ACHN (cell line): ENCODE measurements around the gene GSDMA.

Experiments
- DNase-seq: peaks from one replicate; pipeline ENCODE4 v3.0.0-alpha.2; 2015
- in situ Hi-C: cut with HindIII; loops from 2 replicates; pipeline ENCODE4 v1.10.0; 2017; ENCODE audit warnings: low sequenced_read_pairs, low pct_ligation_motif_present, low pct_unique_long_range_greater_than_20kb

GSDMA gene, protein sequence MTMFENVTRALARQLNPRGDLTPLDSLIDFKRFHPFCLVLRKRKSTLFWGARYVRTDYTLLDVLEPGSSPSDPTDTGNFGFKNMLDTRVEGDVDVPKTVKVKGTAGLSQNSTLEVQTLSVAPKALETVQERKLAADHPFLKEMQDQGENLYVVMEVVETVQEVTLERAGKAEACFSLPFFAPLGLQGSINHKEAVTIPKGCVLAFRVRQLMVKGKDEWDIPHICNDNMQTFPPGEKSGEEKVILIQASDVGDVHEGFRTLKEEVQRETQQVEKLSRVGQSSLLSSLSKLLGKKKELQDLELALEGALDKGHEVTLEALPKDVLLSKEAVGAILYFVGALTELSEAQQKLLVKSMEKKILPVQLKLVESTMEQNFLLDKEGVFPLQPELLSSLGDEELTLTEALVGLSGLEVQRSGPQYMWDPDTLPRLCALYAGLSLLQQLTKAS

DNA sequence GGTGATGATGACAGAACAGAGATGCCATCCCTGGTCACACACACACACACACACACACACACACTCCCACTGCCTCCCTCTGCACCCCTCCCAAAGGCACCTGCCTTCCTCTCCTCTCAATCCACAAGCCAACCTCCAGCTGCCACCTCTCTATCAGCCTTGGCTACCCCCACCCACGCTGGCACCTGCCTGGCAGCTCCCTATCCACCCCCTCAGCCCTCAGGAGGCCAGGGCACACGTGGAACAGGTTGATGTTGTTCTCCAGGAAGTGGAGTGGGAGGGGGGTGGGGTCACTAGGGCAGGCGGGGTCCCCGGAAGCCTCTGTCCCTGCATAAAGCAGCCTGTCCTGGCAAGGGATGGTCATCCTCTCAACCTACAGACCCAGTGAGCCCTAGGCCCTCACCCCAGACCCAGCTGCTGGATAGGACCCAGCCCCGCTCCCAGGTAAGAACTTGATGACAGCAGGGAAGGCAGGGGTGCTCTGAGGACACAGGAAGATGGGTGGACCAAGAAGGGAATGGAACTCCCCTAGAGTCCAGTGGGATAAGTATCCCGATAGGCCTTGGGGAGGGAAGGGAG, at the start of gene GSDMA:
TSS of gene GSDMA (plus strand) at position 363 of the 579 bp plus-strand sequence. CDS start 2,684 bp downstream, outside the sequence.
- in situ Hi-C loops = no loop called here
- no peak for DNase-seq

DNA sequence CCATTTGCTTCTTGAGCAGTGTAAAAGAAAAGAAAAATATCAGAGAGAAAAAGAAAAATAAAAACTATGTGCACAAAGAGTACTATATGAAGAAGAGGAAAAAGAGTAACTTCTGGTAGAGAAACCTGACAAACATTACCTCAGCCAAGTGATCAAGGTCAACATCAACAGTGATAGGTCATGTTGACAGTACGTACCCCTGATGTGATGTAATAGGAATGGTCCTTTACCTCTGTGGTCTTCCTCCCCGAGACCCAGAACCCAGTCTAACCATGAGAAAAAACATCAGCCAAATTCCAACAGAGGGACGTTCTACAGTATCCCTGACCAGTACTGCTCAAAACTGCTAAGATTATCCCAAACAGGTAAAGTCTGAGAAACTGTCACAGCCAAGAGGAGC, 48.8 kb upstream of the GSDMA start:
- no peak for DNase-seq
- in situ Hi-C loops = no loop called here

DNA sequence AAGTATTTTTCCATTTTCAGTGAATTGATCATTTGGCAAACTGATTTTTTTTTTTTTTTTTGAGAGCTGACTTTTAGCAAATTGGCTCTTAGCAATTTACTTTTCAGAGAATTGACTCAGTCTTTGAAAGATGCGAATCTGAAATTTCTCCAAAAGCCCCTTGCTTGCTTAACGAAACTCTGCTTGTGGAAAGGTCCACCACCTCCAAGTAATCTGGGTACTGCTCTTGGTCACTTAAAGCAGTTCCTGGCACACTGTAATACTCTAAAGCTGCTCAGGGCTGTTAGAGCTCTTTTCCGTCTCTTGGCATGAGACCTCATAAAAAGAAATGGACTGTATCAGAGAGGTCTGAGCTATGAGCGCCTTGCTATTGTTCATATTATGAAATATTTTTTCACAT, 47.2 kb upstream of the GSDMA start:
- in situ Hi-C loops = no loop called here
- no peak for DNase-seq

DNA sequence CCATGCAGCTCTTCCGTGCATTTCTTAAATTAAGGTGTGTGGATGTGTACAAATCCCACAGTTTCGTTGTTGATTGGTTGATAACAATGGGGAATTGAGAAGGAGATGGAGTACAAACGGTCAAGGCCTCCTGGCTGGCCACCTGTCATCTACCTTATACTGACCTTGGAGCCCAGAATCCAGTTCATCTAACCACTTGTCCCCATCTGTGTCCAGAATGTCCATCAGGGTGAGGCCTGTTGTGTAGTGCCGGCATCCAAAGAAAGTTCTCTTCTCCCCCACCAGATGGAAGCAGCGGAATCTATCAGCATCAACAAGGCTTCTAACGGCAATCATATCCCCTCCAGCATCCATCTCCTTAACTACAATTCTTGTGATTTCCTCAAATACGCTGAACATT, 45.9 kb upstream of the GSDMA start:
- DNase-seq = no peak
- in situ Hi-C loops = no loop called here

DNA sequence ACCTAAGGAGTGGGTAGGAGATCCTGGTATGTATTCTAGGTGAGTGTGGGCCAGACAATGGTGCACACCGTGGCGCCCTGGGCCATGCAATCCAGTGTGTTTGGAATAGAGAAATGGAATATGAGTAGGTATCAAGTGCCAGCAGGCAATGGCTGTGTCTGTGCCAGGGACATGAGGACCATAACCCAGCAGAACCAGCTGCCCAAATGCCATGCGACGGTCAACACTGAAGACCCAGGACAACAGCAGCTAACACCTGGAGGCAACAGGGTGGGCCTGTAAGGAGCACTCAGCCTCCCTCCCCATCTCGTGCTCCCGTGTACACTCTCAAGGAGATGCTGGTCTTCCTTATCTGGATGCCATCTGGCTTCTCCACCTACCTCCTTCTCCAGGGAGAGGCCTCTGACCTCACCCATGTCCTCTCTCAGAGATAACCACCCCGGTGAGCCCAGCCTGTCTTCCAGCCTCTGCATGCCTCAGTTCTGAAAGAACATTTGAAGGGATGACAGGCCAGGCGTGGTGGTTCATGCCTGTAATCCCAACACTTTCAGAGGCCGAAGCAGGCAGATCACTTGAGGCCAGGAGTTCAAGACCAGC, 43.6 kb upstream of the GSDMA start:
- DNase-seq = no peak
- in situ Hi-C loops = no loop called here

DNA sequence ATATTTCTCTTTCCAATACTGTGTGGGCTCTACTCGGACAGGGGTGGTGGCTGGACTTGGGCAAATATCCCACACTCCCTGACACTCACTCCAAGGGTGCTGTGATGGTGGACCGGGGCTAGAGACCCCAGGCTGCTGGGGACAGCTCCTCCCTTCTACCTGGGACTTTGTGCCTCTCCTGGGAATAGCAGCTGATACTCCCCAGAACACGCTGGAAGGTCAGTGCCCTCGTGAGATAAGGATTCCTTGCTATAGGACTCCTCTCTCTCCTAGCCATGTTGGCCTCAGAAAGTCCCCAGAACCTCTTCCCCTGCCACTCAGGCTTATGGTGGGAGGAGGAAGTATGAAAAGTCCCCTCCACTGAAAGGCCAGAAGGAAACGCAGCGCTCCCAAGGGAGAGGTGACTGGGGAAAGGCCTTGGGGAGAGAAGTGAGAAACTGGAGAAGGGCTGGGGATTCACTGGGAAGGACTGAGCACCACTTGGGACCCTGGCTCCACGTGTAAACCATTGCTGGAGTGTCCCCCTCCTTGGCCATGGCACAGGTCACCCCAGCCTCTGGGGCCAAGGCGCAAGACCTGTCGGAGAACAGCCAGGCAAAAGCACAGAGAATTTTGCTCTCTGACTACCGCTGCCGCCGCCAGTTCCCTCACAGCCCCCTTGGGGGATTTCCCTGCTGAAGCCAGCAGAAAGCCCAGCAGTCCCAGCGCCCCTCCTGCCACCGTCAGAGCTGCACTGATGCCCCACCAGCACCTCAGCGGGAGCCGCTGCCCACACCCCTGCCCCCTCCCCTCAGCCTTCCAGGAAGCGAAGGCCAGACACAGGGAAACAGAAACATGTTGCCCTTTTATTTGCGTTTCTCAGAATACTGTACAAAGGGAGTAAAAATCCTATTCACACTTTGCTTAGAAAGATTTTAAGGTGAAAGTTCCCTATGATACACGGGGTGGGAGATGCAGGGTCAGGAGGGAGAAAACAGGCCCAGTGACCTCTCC, 42.3 kb upstream of the GSDMA start:
- in situ Hi-C loops = no loop called here
- no peak for DNase-seq

DNA sequence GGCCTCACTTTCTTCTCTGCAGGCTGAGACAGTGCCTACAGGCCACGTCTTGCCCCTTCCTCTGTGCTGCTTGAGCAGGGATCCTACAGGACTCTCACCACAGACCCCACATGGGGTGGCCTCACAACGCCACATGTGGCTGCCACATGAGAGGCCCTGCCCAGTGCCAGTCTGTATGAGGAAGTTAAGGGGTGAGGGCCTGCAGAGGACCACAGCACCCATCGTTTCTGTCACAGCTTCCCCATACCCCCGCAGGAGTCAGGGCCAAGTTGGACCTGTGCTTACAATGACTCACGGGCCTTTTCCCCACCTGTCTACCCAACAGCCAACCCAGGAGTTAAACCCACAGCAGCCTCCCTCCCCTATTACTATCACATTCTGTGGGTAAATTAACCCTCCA, 41.5 kb upstream of the GSDMA start:
- DNase-seq = no peak
- in situ Hi-C loops = no loop called here

DNA sequence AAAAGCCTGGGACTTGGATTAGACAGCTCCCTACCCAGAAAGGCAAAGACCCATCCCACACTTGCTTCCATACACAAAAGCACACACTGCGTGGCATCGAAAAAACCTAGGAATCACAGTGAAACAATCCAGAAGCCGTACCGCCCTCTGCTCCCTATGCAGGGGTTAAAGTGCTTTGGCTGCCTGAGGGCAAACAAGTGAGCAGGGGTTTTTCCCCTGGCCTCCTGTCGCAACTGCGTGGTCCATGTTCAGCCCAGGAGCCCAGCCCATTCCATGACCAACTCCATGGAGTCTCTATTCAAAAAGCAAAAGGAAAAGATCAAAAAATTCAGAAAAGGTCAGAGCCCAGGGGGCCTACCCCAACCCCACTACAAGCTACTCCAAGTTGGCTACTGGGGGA, 40.8 kb upstream of the GSDMA start:
- no peak for DNase-seq
- in situ Hi-C loops = no loop called here

DNA sequence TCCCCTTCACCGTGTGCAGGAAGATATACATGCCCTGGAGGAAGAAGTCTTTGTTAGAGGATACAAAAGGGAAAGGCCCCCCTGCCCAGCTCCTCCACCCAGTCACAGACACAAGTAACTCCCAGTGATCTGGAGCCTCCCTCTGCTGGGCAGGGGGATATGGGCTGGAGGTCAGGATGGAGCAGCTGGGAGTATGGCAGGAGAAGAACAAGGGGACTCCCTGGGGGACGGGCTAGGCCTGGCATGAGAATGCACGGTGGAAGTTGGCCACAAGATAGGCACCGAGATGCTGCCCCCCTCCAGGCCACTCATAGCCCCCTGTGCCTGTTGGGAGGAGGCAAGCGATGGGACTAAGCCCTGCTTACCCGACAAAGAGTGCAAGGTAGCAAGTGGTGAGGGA, 39.6 kb upstream of the GSDMA start:
- DNase-seq = no peak
- in situ Hi-C loops = no loop called here

DNA sequence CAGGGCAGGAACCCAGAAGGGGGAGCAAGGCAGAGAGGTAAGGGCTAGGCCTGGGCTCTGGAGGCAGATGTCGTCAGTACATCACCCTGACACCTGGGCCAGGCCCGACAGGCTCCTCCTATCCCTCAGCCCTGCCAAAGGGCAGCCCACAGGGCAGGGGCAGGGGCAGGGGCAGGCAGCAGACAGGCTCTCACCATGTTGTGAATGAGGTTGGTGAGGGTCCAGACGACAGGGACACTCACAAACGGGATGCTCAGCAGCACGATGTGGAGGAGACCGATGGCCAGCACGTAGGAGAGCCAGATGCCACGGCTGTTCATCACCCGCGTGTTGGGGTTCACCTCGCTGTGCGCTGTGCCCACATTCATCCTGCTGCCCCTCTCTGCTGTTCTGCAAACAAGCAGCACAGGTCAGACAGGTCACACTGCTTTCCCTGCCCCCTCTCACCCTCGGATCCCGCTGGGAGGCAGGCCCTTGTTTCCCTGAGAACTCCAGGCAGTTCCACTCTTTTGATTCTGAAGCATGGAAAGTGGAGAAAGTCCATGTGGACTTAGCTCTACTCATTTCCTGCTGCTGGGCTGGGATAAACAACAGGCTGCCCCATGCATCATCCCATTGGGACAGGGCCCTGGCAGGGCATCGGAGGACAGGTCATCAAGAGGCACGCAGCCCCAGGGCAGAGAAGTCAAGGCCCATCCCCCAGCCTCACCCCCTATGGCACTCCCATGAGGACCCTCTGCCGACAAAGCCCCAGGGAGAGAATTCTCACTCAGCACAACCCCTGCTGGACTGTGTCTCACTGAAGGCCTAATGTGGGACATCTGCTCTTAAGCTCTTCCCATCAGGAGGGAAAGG, 38.7 kb upstream of the GSDMA start:
- DNase-seq = no peak
- in situ Hi-C loops = no loop called here

DNA sequence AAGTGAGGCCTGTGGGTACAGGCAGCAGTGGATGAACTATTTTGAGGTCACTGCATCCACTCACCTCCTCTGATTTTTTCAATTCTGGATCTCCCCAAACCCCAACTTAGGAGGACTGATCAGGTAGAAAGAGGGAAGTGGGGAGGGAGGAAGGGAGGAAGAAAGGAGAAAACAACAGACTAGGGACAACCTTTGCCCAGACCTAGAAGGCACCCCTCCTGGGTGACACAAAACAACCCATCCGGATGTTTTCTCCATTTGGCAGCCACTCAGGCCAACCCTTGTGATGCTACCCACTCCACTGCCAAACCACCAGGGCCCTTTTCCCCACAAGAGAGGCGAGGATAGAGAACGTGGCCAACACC, 38.1 kb upstream of the GSDMA start:
- DNase-seq = no peak
- in situ Hi-C loops = no loop called here

DNA sequence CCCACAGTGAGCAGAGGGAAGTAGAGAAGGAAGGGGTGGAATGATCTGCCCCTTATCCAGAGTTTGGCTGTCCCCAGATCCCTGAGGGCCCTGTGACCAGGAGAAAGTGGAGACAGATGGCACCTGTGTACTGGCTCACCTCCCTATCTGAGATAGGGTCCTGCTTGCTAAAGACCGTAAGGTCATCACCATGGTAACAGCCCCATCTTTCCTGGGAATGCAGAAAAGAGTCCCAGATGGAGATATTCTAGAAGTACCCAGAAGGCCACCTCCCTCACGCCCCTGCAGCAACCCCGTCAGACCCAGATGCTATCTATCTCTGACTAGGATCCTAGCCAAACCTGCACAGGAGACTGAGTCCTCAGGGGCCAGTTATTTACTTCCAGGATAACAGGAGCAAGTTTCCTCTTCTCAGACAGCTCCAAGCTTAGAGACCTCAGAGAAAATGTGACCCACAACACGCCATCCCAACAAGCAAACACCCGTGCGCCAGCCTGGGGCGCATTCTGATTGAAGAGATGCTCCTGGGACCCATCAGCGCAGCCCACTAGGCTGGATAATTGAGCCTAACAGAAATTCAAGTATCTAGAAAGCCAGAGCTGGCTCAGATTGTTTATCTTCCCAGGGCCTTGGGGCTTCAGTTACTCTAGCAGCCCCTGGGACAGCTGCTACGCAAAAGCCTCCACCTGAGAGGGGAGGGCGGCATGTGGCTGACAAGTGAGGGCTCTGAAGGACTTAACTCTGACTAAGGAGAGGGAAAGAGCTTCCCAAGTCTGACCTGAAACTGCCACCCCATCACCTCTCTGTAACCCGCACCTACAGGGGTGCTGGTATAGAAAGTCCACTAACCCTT, 37.3 kb upstream of the GSDMA start:
- DNase-seq = no peak
- in situ Hi-C loops = no loop called here

DNA sequence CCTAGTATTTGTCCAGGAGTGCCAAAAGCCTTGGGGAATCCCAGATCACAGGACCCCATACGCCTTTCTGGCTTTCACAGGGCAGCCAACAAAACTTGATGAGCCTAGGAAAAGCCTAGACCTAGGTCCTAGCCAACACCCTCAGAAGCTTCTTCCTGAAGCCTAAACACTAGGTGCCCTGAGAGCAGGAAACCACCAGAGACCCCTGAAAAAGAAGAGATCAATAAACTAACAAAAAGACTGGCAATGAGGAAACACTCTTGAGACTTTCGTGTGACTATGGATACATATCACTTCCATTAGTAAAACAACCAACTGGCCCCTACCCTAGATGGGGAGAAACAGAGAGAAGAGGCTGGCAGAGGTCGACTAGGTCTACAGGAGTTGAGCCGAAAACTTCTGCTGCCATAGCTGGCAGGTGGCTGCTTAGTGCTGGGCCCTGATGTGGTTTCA, 36.6 kb upstream of the GSDMA start:
- DNase-seq = no peak
- in situ Hi-C loops = no loop called here

DNA sequence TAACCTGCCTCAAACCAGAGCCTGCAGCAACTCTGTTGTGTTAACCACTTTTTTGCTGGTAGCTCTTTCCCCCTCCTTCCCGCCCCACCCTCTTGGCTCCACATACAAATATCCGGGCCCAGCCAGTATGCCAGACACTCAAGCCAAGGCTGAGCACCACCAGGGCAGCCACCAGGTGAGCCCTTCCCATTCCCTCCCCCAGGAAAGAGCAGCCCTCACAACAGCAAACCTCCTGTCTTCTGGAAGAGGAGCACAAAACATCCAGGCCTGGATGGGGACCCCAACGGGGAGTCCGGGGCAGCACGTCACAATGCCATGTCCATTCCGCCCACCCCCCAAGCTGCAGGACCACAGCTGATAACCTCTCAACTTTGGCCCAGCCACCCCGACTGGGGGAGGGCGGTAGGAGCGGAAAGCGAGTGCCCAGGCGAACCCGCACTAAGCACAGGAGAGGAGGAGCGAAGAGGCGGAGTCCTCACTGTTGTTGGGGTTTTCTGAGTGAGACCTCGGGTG, 36.2 kb upstream of the GSDMA start:
- in situ Hi-C loops = no loop called here
- peak; percentile 27 for DNase-seq

DNA sequence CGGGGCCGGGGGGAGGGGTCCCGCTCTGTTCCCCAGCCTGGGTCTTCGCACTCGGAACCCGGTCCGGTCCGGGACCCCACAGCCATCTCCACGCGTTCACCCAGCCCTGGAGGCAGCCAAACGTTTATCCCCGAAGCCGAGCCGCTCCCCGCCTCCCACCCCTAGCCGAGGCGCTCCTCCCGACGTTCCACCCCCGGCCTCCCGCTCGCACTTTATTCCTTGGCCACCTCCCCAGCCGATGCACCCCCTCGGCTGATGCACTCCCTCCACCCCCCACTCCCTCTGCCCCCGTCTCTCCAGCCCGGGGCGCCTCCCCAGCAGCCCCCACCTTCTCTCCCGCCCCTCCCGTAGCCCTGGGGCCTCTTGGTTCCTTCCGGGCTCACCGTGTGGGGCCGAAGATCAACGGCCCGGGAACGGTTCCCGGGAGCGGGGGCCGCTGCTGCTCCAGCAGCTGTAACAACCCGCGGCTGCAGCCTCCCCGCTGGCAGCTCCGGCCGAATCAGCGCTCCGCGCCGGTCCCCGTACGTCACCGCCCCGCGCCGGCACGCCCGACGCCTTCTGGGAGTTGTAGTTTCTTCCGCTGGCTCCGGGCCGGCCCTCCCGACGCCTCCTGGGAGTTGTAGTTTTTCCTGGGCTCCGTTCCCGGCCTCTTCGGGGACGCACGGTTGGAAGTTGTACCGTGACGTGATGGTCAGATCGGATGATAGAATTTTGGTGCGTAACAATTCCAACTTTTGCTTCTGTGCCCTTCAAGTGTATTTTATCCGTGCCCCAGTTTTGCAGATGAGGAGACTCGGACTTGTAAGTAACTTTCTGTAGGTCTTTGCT, 35.5 kb upstream of the GSDMA start, which contains the start of the genes LRRC3C and ORMDL3:
TSS of gene LRRC3C (plus strand) at position 632 of the 828 bp plus-strand sequence. CDS start 13,792 bp downstream, outside the sequence.
TSS of gene ORMDL3 (minus strand) at position 501 of the 828 bp plus-strand sequence. CDS start 3,398 bp downstream, outside the sequence.
- in situ Hi-C loops = no loop called here
- peak; percentile 94 for DNase-seq
